ENCODE data around the gene ZNF771. TPM values are rescaled to one million over a fixed set of nuclear protein-coding genes. Genes with fewer than 3 reads are reported as not detected.
A peak's percentile ranks its signal among the peaks of the same experiment; 100 is the strongest.

ZNF771 gene
- total RNA-seq, 1 experiment from 2014 or later: 11.3 TPM

GRCh38 chr16:30438835-30439234 lies 31.4 kb downstream of the ZNF771 start:
- no peak for TF ChIP-seq CTCF (IDR thresholded peaks at IDR 0.05; ENCODE audit: unreplicated experiment)
- BruUV-seq (replicated peaks): no TSS peak
- Mint-ChIP-seq H3K9me3 (ENCODE audit: low read depth, unreplicated experiment) (no peaks in the 10 kb centered on the region), H3K27ac (ENCODE audit: unreplicated experiment) (no peak overlapping the region), H3K27me3 (ENCODE audit: unreplicated experiment) (no peaks in the 10 kb centered on the region), H3K4me3 (ENCODE audit: low read depth, unreplicated experiment) (no peak overlapping the region), H3K4me1 (ENCODE audit: low read depth, unreplicated experiment) (peaks cover 19% of the 10 kb centered on the region), H3K36me3 (ENCODE audit: insufficient read depth, unreplicated experiment) (peaks cover 21% of the 10 kb centered on the region)
- DNase-seq: no peak
- intact Hi-C loops (cut with micrococcal nuclease; ENCODE audit: unreplicated experiment): loop anchor here (10.0 kb wide), 1 partner anchor 146 kb away; the partner anchor contains the start of gene ZNF785
- CTCF ChIA-PET: interaction anchor here (0.7 kb wide), 1 partner anchor 207 kb away, joined by 3 read pairs; no protein-coding TSS in a partner anchor

DNA sequence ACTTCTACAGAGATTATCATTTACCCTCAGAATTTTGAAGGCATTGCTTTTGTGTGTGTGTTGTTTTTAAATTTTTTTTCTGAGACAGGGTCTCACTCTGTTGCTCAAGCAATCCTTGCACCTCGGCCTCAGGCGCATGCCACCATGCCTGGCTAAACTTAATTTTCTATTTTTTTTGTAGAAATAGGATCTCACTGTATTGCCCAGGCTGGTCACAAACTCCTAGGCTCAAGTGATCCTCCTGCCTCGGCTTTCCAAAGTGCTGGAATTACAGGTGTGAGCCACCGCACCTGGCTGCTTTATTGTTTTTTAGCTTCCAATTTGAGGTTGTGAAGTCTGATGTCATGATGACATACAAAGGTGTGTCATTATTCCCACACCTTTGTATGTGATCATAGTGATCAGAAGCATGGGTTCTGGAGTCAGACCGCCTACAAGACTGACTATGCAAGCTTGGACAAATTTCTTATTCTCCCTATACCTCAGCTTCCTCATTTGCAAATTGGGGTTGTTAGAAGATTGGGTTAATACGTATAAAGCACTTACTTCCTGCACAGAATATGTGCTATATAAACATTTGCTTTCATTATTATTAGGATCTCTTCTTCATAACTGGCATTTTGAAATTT lies 32.4 kb downstream of the ZNF771 start:
- Mint-ChIP-seq H3K36me3 (ENCODE audit: insufficient read depth, unreplicated experiment) (peaks cover 31% of the 10 kb centered on the region), H3K27ac (ENCODE audit: unreplicated experiment) (no peak overlapping the region), H3K4me3 (ENCODE audit: low read depth, unreplicated experiment) (no peak overlapping the region), H3K9me3 (ENCODE audit: low read depth, unreplicated experiment) (no peaks in the 10 kb centered on the region), H3K4me1 (ENCODE audit: low read depth, unreplicated experiment) (peaks cover 29% of the 10 kb centered on the region), H3K27me3 (ENCODE audit: unreplicated experiment) (no peaks in the 10 kb centered on the region)
- TF ChIP-seq CTCF (IDR thresholded peaks at IDR 0.05; ENCODE audit: unreplicated experiment): no peak
- no peak for DNase-seq
- CTCF ChIA-PET: no interaction called here
- BruUV-seq (replicated peaks): no TSS peak
- intact Hi-C loops (cut with micrococcal nuclease; ENCODE audit: unreplicated experiment): loop anchor here (10.0 kb wide), 1 partner anchor 145 kb away; the partner anchor contains the start of gene ZNF785

- H3K9me3 Mint-ChIP-seq (ENCODE audit: low read depth, unreplicated experiment): peaks cover 2% of the 10 kb centered on the region
- H3K27ac Mint-ChIP-seq (ENCODE audit: unreplicated experiment): peak overlapping the region; percentile 7
- DNase-seq: no peak
- BruUV-seq (replicated peaks): no TSS peak
- intact Hi-C loops (cut with micrococcal nuclease; ENCODE audit: unreplicated experiment): loop anchor here (2.0 kb wide), 1 partner anchor 13 kb away; the partner anchor contains the start of gene DCTPP1
- peak overlapping the region; percentile 76 for H3K4me3 Mint-ChIP-seq (ENCODE audit: low read depth, unreplicated experiment)
- no peaks in the 10 kb centered on the region for H3K27me3 Mint-ChIP-seq (ENCODE audit: unreplicated experiment)
- CTCF ChIA-PET: no interaction called here
- H3K36me3 Mint-ChIP-seq (ENCODE audit: insufficient read depth, unreplicated experiment): peaks cover 58% of the 10 kb centered on the region
- H3K4me1 Mint-ChIP-seq (ENCODE audit: low read depth, unreplicated experiment): peaks cover 51% of the 10 kb centered on the region
- no peak for TF ChIP-seq CTCF (IDR thresholded peaks at IDR 0.05; ENCODE audit: unreplicated experiment)
Observed at GRCh38 chr16:30443631-30444030, 36.2 kb downstream of the ZNF771 start.

GRCh38 chr16:30444231-30445148 lies 37.1 kb downstream of the ZNF771 start:
- H3K4me3 Mint-ChIP-seq (ENCODE audit: low read depth, unreplicated experiment): peak overlapping the region; percentile 76
- intact Hi-C loops (cut with micrococcal nuclease; ENCODE audit: unreplicated experiment): loop anchor here (2.0 to 5.0 kb wide), 2 partner anchors 14 to 83 kb away; partner anchors contain the start of genes DCTPP1 and ZNF768
- H3K36me3 Mint-ChIP-seq (ENCODE audit: insufficient read depth, unreplicated experiment): peaks cover 58% of the 10 kb centered on the region
- peak overlapping the region; percentile 62 for H3K27ac Mint-ChIP-seq (ENCODE audit: unreplicated experiment)
- DNase-seq: no peak
- no TSS peak for BruUV-seq (replicated peaks)
- H3K27me3 Mint-ChIP-seq (ENCODE audit: unreplicated experiment): no peaks in the 10 kb centered on the region
- TF ChIP-seq CTCF (IDR thresholded peaks at IDR 0.05; ENCODE audit: unreplicated experiment): no peak
- H3K4me1 Mint-ChIP-seq (ENCODE audit: low read depth, unreplicated experiment): peaks cover 53% of the 10 kb centered on the region
- H3K9me3 Mint-ChIP-seq (ENCODE audit: low read depth, unreplicated experiment): peaks cover 2% of the 10 kb centered on the region
- CTCF ChIA-PET: interaction anchor here (0.8 to 1.0 kb wide), 2 partner anchors 15 to 91 kb away, joined by 3 to 4 read pairs; partner anchors contain the start of gene DCTPP1

Measured in Calu3 (cell line).